ENCODE results near the gene MYO7A.

The MYO7A gene

GRCh38 chr11:77129069-77129841 is 1.2 kb downstream of the MYO7A start:
- no peak for DNase-seq

- no peak for DNase-seq
These were observed 2.1 kb downstream of the MYO7A start for GRCh38 chr11:77129842-77130756.

GRCh38 chr11:77130763-77131513 is 2.9 kb downstream of the MYO7A start:
- DNase-seq: no peak

- no peak for DNase-seq
These were observed 3.5 kb downstream of the MYO7A start for GRCh38 chr11:77131560-77131959.

- DNase-seq: no peak
These were observed 7.0 kb downstream of the MYO7A start for GRCh38 chr11:77135069-77135468.

GRCh38 chr11:77136074-77136473 is 8.0 kb downstream of the MYO7A start:
- no peak for DNase-seq

GRCh38 chr11:77136784-77137420 is 8.9 kb downstream of the MYO7A start:
- no peak for DNase-seq

GRCh38 chr11:77137421-77137820 is 9.4 kb downstream of the MYO7A start:
- no peak for DNase-seq

GRCh38 chr11:77138106-77138649 is 10.1 kb downstream of the MYO7A start:
- DNase-seq: no peak

- no peak for DNase-seq
These were observed 11.2 kb downstream of the MYO7A start for GRCh38 chr11:77139201-77139600.

GRCh38 chr11:77140231-77140851 is 12.3 kb downstream of the MYO7A start:
- DNase-seq: peak; percentile 6 to 53

- no peak for DNase-seq
These were observed 13.0 kb downstream of the MYO7A start for GRCh38 chr11:77141034-77141433.

GRCh38 chr11:77141475-77141874 is 13.4 kb downstream of the MYO7A start:
- no peak for DNase-seq

- DNase-seq: no peak
These were observed 14.3 kb downstream of the MYO7A start for GRCh38 chr11:77142091-77142975.

GRCh38 chr11:77143405-77144020 is 15.5 kb downstream of the MYO7A start:
- no peak for DNase-seq

GRCh38 chr11:77144196-77144856 is 16.3 kb downstream of the MYO7A start:
- peak; percentile 73 to 84 for DNase-seq

- no peak for DNase-seq
These were observed 16.9 kb downstream of the MYO7A start for GRCh38 chr11:77144857-77145428.

GRCh38 chr11:77146261-77147035 is 18.4 kb downstream of the MYO7A start:
- peak; percentile 79 to 92 for DNase-seq

- DNase-seq: no peak
These were observed 18.9 kb downstream of the MYO7A start for GRCh38 chr11:77147036-77147315.
